H9 (cell line): ENCODE data around the gene LRRC63. TPM values are rescaled to one million over a fixed set of nuclear protein-coding genes. Genes with fewer than 3 reads are reported as not detected.

Experiments
- DNase-seq: peaks from one replicate; pipeline ENCODE4 v3.0.0-alpha.2; 2017
- H2AFZ ChIP-seq: one replicate; pipeline ENCODE4 v1.6.1; 2013; ENCODE audit warnings: mild to moderate bottlenecking, low read length, control low read depth, moderate library complexity
- H2AK5ac ChIP-seq: 2 replicates; pipeline ENCODE4 v1.6.1; 2013; ENCODE audit warnings: low read length, control low read depth, mixed read lengths; ENCODE audit not compliant: insufficient read length
- H2BK120ac ChIP-seq: one replicate; pipeline ENCODE4 v1.6.1; 2013; ENCODE audit warnings: low read depth, mild to moderate bottlenecking, low read length, control low read depth, inconsistent platforms; ENCODE audit not compliant: poor library complexity, severe bottlenecking
- H2BK12ac ChIP-seq: 2 replicates; pipeline ENCODE4 v1.6.1; 2013; ENCODE audit warnings: low read length, control low read depth, mixed read lengths, low read depth; ENCODE audit not compliant: insufficient read length
- H2BK15ac ChIP-seq: 2 replicates; pipeline ENCODE4 v1.6.1; 2013; ENCODE audit warnings: low read depth, low read length, control low read depth
- H2BK20ac ChIP-seq: one replicate; pipeline ENCODE4 v1.6.1; 2013; ENCODE audit warnings: low read depth, mild to moderate bottlenecking, low read length, control low read depth, inconsistent platforms; ENCODE audit not compliant: poor library complexity, severe bottlenecking
- H2BK5ac ChIP-seq: 2 replicates; pipeline ENCODE4 v1.6.1; 2013; ENCODE audit warnings: low read length, control low read depth, mixed read lengths; ENCODE audit not compliant: insufficient read length
- H3K14ac ChIP-seq: 2 replicates; pipeline ENCODE4 v1.6.1; 2013; ENCODE audit warnings: low read length, control low read depth; ENCODE audit not compliant: insufficient read depth
- H3K18ac ChIP-seq: 2 replicates; pipeline ENCODE4 v1.6.1; 2013; ENCODE audit warnings: low read depth, mild to moderate bottlenecking, mixed read lengths, low read length, control low read depth; ENCODE audit not compliant: insufficient read length
- H3K23ac ChIP-seq: 2 replicates; pipeline ENCODE4 v1.6.1; 2013; ENCODE audit warnings: low read length, control low read depth, mixed read lengths, low read depth; ENCODE audit not compliant: insufficient read length
- H3K23me2 ChIP-seq: 2 replicates; pipeline ENCODE4 v1.6.1; 2013; ENCODE audit warnings: low read depth, mild to moderate bottlenecking, mixed read lengths, low read length, control low read depth; ENCODE audit not compliant: insufficient read length, poor library complexity, severe bottlenecking
- H3K27ac ChIP-seq: 2 replicates; pipeline ENCODE4 v1.5.1; 2013; ENCODE audit warnings: low read length, control low read depth, mixed read lengths, low read depth; ENCODE audit not compliant: insufficient read length
- H3K27me3 ChIP-seq: 2 replicates; pipeline ENCODE4 v1.6.1; 2013; ENCODE audit warnings: low read length, control low read depth, inconsistent platforms; ENCODE audit not compliant: insufficient read depth
- H3K4ac ChIP-seq: 2 replicates; pipeline ENCODE4 v1.6.1; 2013; ENCODE audit warnings: low read depth, mild to moderate bottlenecking, control low read depth, inconsistent platforms, low read length, moderate library complexity
- H3K4me1 ChIP-seq: 2 replicates; pipeline ENCODE4 v1.6.1; 2013; ENCODE audit warnings: low read length, control low read depth, inconsistent platforms; ENCODE audit not compliant: insufficient read depth
- H3K4me2 ChIP-seq: 2 replicates; pipeline ENCODE4 v1.6.1; 2013; ENCODE audit warnings: low read length, control low read depth, mixed read lengths; ENCODE audit not compliant: insufficient read length, insufficient read depth
- H3K56ac ChIP-seq: 2 replicates; pipeline ENCODE4 v1.6.1; 2013; ENCODE audit warnings: low read depth, mild to moderate bottlenecking, mixed read lengths, low read length, control low read depth; ENCODE audit not compliant: insufficient read length
- H3K79me1 ChIP-seq: 2 replicates; pipeline ENCODE4 v1.6.1; 2013; ENCODE audit warnings: low read depth, mild to moderate bottlenecking, moderate library complexity, low read length, control low read depth, inconsistent platforms; ENCODE audit not compliant: insufficient read depth, poor library complexity, severe bottlenecking
- H3K79me2 ChIP-seq: 2 replicates; pipeline ENCODE4 v1.6.1; 2013; ENCODE audit warnings: low read length, control low read depth, inconsistent platforms; ENCODE audit not compliant: insufficient read depth
- H3K9ac ChIP-seq: 2 replicates; pipeline ENCODE4 v1.6.1; 2013; ENCODE audit warnings: low read length, control low read depth, mixed read lengths; ENCODE audit not compliant: insufficient read length; ENCODE audit errors: extremely low read depth
- H3K9me3 ChIP-seq: one replicate; pipeline ENCODE4 v1.6.1; 2013; ENCODE audit warnings: low read depth, low read length, inconsistent platforms; ENCODE audit not compliant: control insufficient read depth
- H3T11ph ChIP-seq: one replicate; pipeline ENCODE4 v1.6.1; 2013; ENCODE audit warnings: mild to moderate bottlenecking, low read length, control low read depth, inconsistent platforms
- H4K20me1 ChIP-seq: one replicate; pipeline ENCODE4 v1.6.1; 2013; ENCODE audit not compliant: control insufficient read depth, insufficient read length, insufficient read depth
- H4K5ac ChIP-seq: 2 replicates; pipeline ENCODE4 v1.6.1; 2013; ENCODE audit warnings: low read depth, mild to moderate bottlenecking, mixed read lengths, low read length, control low read depth; ENCODE audit not compliant: insufficient read length
- H4K8ac ChIP-seq: replicated peaks from 2 replicates; pipeline ENCODE4 v1.6.1; 2013; ENCODE audit warnings: low read length, control low read depth, mixed read lengths, low read depth; ENCODE audit not compliant: insufficient read length
- H4K91ac ChIP-seq: 2 replicates; pipeline ENCODE4 v1.6.1; 2013; ENCODE audit warnings: low read depth, mild to moderate bottlenecking, moderate library complexity, mixed read lengths, low read length, control low read depth; ENCODE audit not compliant: insufficient read length
- H3K27ac Mint-ChIP-seq, 3 experiments: 2 replicates in 2 of 3; 3 replicates in 1 of 3; pipeline ENCODE4 v1.8.0; 2020 to 2021; ENCODE audit warnings: mixed read lengths in 3 of 3, mild to moderate bottlenecking in 1 of 3, moderate library complexity in 1 of 3
- H3K27me3 Mint-ChIP-seq: 2 replicates; pipeline ENCODE4 v1.8.0; 2021; ENCODE audit warnings: low read depth, mild to moderate bottlenecking, moderate library complexity, mixed read lengths
- H3K36me3 Mint-ChIP-seq, 3 experiments: 2 replicates in 2 of 3; 3 replicates in 1 of 3; pipeline ENCODE4 v1.8.0; 2020 to 2021; ENCODE audit warnings: low read depth in 3 of 3, mixed read lengths in 3 of 3; ENCODE audit not compliant: insufficient read depth in 1 of 3
- H3K4me1 Mint-ChIP-seq, 2 experiments: 2 replicates each; pipeline ENCODE4 v1.8.0; 2020; ENCODE audit warnings: mixed read lengths in 2 of 2
- H3K4me3 Mint-ChIP-seq, 2 experiments: 2 replicates in 1 of 2; 3 replicates in 1 of 2; pipeline ENCODE4 v1.8.0; 2020 to 2021; ENCODE audit warnings: mild to moderate bottlenecking in 2 of 2, mixed read lengths in 2 of 2, moderate library complexity in 1 of 2
- H3K9me3 Mint-ChIP-seq, 2 experiments: 2 replicates in 1 of 2; 3 replicates in 1 of 2; pipeline ENCODE4 v1.8.0; 2020; ENCODE audit warnings: mild to moderate bottlenecking in 2 of 2, mixed read lengths in 2 of 2, moderate library complexity in 1 of 2
- total RNA-seq: library from RNA; stranded (reverse); gene quantifications from 2 replicates; pipeline ENCODE4 v1.2.1, GENCODE V29; 2021
- TF ChIP-seq, protein P1 (sequence below): fragments of 200-600 bp; sonication (generic); conservative IDR thresholded peaks from 3 replicates; pipeline ENCODE4 v1.8.0; 2021; ENCODE audit warnings: antibody characterized with exemption, mild to moderate bottlenecking

Gene LRRC63
- total RNA-seq, 1 experiment from 2014 or later, result not detected

DNA sequence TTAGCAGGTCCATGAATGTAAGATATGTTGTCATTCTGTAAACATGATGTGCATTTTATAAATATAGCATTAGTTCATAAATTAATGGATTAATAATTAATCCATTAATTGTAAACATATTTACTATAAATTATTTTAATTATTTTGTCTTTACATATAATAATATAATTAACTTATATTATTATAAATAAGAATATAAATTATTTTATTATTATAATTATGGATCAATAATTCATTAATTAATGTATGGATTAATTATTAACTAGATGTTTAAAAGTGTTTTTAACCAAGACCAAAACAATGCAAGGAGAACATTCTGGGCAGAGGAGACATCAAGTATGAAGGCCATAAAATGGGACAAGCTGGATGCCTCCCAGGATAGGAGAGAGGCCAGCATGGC lies 103.3 kb downstream of the LRRC63 start:
- H3K4me1 Mint-ChIP-seq, result peaks cover 3 to 4% of the 10 kb centered on the region in 2 experiments
- H3K14ac ChIP-seq, result no peak overlapping the region
- H3K9ac ChIP-seq, result no peak overlapping the region
- no peak overlapping the region for H3K27ac Mint-ChIP-seq
- no peak overlapping the region for H3K23ac ChIP-seq
- H2AFZ ChIP-seq, result no peak overlapping the region
- no peak overlapping the region for H2BK5ac ChIP-seq
- TF ChIP-seq, protein P1, sequence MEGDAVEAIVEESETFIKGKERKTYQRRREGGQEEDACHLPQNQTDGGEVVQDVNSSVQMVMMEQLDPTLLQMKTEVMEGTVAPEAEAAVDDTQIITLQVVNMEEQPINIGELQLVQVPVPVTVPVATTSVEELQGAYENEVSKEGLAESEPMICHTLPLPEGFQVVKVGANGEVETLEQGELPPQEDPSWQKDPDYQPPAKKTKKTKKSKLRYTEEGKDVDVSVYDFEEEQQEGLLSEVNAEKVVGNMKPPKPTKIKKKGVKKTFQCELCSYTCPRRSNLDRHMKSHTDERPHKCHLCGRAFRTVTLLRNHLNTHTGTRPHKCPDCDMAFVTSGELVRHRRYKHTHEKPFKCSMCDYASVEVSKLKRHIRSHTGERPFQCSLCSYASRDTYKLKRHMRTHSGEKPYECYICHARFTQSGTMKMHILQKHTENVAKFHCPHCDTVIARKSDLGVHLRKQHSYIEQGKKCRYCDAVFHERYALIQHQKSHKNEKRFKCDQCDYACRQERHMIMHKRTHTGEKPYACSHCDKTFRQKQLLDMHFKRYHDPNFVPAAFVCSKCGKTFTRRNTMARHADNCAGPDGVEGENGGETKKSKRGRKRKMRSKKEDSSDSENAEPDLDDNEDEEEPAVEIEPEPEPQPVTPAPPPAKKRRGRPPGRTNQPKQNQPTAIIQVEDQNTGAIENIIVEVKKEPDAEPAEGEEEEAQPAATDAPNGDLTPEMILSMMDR, result no peak
- H2AK5ac ChIP-seq, result no peak overlapping the region
- H3K9me3 Mint-ChIP-seq, result no peaks in the 10 kb centered on the region; a peak in 2 of 5 replicates
- no peak for DNase-seq
- no peaks in the 10 kb centered on the region for H3K4me1 ChIP-seq
- H3K79me2 ChIP-seq, result no peaks in the 10 kb centered on the region
- no peak overlapping the region for H3K56ac ChIP-seq
- no peak overlapping the region for H3K4me3 Mint-ChIP-seq
- peaks cover 4% of the 10 kb centered on the region; the same call in 1 of the 2 replicates for H3K27me3 Mint-ChIP-seq
- no peak overlapping the region for H4K5ac ChIP-seq
- no peak overlapping the region for H4K91ac ChIP-seq
- H3K79me1 ChIP-seq, result no peaks in the 10 kb centered on the region
- no peak overlapping the region for H2BK120ac ChIP-seq
- no peak overlapping the region for H2BK20ac ChIP-seq
- H3K9me3 ChIP-seq, result no peaks in the 10 kb centered on the region
- no peak overlapping the region for H2BK15ac ChIP-seq
- H3K23me2 ChIP-seq, result no peaks in the 10 kb centered on the region
- no peak overlapping the region for H4K8ac ChIP-seq
- no peak overlapping the region for H3K4me2 ChIP-seq
- H3K27me3 ChIP-seq, result no peaks in the 10 kb centered on the region
- H2BK12ac ChIP-seq, result no peak overlapping the region
- no peaks in the 10 kb centered on the region for H4K20me1 ChIP-seq
- H3K4ac ChIP-seq, result no peak overlapping the region
- H3K27ac ChIP-seq, result no peak overlapping the region
- no peaks in the 10 kb centered on the region for H3K36me3 Mint-ChIP-seq
- H3T11ph ChIP-seq, result no peak overlapping the region
- H3K18ac ChIP-seq, result no peak overlapping the region
